ENCODE results near the gene LRRFIP2.
"Not testable (repeated sequence)": the region's sequence is repeated elsewhere in the genome, so short reads cannot be mapped to it uniquely, and the experiment has no call there.

The LRRFIP2 gene

DNA sequence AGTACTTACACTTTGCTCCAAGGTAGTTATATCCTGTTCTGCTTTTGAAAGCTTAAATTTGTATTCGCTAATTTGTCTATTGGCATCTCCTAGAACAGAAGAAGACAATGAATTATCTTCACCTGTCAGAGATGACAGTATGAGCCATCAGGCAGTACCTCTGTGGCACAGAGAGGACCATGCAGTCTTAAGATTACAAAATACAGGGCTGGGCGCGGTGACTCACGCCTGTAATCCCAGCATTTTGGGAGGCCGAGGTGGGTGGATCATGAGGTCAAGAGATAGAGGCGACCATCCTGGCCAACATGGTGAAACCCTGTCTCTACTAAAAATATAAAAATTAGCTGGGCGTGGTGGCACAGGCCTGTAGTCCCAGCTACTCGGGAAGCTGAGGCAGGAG, 119.3 kb downstream of the LRRFIP2 start:
- FAIRE-seq, result not testable (repeated sequence)

DNA sequence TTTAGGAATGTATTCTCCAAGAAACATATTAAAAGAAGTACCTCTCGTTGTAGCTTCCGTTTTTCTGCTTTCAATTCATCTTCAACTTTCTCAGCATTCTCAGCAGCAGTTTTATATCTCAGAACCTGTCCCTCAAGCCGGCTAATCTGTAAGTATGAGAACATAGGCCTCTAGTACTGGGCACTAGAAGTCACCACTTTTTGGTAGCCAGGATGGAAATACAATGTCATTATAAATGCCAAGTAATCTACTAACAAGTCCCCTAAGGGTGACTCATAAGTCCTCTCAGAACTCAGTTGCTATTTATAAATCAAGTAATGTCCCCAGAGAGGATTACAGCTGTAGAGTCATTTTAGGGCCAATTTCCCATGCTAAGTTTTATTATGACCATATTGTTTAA, 120.0 kb downstream of the LRRFIP2 start:
- FAIRE-seq, result no peak

GRCh38 chr3:37053753-37054152, 120.6 kb downstream of the LRRFIP2 start:
- FAIRE-seq, result no peak

- no peak for FAIRE-seq
These were observed 121.0 kb downstream of the LRRFIP2 start for GRCh38 chr3:37053337-37053736.

DNA sequence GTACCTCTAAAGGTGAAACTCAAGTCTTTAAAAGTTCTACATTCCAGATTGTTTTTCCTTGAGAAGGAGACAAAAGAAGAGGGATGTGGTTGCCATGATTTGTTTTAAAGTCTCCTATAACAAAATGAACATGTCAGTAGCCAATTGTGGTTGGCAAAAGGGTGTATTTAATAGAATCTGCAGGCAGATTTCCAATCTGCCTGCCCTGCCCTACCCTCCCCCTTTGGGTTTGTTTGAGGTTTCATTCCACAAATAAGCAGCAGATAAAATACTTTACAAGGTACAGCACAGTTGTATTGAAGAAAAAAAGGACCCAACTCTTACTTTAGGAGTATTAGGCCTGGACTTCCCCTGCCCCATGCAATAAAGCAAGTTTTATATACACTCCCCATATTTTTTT, 121.5 kb downstream of the LRRFIP2 start:
- no peak for FAIRE-seq

GRCh38 chr3:37050282-37050681, 124.1 kb downstream of the LRRFIP2 start:
- FAIRE-seq, result no peak

GRCh38 chr3:37042712-37043111, 131.7 kb downstream of the LRRFIP2 start:
- FAIRE-seq, result not testable (repeated sequence)

- FAIRE-seq, result no peak
These were observed 132.7 kb downstream of the LRRFIP2 start for GRCh38 chr3:37041546-37042195.

DNA sequence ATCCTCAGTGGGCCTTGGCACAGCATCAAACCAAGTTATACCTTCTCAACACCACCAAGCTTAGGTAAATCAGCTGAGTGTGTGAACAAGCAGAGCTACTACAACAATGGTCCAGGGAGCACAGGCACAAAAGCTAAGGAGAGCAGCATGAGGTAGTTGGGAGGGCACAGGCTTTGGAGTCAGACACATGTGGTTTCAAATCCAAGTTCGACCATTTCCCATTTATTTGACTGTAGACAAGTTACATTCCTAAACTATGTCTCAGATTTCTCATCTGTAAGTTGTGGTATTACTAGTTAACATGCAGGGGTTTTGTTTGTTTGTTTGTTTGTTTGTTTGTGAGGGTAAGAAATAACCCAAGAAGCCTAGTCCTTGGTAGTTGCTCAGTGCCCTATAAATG, 134.2 kb downstream of the LRRFIP2 start:
- no peak for FAIRE-seq

GRCh38 chr3:37039161-37039846, 135.1 kb downstream of the LRRFIP2 start:
- FAIRE-seq, result no peak

DNA sequence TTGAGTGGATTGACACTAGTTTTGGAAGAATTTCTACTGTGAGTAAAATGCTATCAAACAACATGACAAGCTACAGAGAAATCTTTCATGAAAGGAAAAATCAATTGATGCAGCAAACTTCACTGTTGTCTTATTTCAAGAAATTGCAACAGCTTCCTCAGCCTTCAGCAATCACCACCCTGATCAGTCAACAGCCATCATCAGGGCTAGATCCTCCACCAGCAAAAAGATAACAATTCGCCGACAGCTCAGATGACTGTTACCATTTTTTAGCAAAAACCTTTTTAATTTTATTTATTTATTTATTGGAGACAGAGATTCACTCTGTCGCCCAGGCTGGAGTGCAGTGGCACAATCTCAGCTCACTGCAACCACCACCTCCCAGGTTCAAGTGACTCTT, 137.0 kb downstream of the LRRFIP2 start:
- no peak for FAIRE-seq

GRCh38 chr3:37032961-37033360, 141.4 kb downstream of the LRRFIP2 start:
- FAIRE-seq, result no peak

DNA sequence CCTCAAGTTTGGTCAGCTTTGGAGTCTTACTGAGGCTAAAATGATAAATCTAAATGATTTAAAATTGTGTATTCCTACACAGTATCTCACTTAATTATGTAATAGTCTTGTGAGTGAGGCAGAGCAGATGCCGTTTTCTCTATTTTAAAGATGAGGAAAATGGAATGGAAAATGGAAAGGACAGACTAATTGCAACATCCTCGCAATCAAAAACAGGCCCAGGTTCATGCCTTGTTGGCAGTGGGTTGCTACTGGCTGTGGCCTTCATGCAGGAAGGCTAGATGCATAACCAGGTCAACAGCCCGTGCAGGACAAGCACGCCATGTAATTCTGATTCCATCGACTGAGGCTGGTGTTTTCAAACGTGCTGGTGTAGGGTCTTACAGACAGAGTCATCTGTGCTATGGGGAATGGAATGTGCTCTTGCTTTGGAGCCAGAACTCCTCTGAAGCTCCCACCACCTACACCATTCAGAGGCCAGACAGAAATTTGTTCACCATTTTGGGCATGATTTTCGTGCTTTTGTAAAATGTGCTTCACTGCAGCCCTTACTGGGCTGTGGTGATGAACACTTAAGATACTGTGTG, 143.2 kb downstream of the LRRFIP2 start:
- FAIRE-seq, result no peak

DNA sequence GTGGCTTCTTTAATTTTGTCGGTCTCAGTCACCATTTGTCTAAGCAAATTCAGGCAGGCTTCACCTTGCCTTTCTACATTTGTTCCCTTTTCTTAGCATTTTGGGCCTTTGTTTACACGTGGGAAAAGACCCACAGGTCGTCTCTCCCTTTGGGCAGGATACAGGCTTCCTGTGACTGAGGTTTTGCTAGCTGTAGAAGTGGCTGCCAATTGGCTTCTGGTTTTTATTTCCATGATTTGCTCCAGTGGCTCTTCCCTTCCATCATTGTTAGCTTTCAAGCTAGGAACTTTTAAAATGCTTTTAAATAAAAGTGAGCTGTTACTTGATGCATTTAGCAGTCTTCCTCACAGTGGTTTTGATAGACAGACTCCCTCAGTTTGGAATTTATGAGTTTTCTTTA, 143.8 kb downstream of the LRRFIP2 start:
- FAIRE-seq, result no peak

DNA sequence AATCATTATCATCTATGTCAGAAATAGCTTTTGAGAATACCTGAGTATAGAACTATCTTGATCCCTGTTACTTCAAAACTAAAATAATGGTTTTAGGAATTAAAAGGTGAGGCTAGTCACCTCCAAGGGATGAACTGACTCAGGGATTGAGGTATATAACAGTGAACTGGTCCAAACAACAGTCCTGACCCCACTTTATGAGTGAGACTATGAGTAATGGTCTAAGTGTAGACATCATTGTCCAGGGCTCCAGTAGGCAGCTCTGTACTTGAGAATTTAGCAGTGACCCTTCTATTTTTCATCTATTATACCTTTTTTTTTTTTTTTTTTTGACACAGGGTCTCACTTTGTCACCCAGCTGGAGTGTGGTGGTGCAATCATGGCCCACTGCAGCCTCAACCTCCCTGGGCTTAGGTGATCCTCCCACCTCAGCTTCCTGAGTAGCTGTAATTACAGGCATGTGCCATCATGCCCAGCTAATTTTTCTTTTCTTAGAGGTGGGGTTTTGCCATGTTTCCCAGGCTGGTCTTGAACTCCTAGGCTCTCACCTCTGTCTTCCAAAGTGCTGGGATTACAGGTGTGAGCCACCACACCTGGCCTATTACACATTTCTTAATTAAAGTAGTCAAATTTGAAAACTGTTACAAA, 144.7 kb downstream of the LRRFIP2 start:
- FAIRE-seq, result no peak

DNA sequence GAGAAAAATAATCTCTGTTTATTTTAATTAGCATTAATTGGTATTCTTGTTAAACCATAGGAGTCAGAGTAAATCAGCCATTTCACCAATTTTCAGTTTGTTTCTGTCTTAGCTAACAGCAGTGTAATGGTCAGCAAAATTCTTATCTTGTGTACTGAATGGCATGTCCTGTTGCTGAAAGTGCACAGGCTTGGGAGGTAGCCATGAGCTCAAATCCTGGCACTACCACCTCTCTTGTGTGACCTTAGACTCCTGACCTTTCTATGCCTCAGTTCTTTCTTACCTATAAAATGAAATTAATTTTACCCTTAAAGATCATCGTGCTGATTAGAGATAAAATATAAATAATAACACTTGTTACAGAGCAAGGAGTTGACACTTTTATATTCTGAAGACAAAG, 145.3 kb downstream of the LRRFIP2 start:
- FAIRE-seq, result no peak

GRCh38 chr3:37028329-37028728, 146.1 kb downstream of the LRRFIP2 start:
- FAIRE-seq, result no peak

GRCh38 chr3:37026851-37027250, 147.5 kb downstream of the LRRFIP2 start:
- FAIRE-seq, result no peak

DNA sequence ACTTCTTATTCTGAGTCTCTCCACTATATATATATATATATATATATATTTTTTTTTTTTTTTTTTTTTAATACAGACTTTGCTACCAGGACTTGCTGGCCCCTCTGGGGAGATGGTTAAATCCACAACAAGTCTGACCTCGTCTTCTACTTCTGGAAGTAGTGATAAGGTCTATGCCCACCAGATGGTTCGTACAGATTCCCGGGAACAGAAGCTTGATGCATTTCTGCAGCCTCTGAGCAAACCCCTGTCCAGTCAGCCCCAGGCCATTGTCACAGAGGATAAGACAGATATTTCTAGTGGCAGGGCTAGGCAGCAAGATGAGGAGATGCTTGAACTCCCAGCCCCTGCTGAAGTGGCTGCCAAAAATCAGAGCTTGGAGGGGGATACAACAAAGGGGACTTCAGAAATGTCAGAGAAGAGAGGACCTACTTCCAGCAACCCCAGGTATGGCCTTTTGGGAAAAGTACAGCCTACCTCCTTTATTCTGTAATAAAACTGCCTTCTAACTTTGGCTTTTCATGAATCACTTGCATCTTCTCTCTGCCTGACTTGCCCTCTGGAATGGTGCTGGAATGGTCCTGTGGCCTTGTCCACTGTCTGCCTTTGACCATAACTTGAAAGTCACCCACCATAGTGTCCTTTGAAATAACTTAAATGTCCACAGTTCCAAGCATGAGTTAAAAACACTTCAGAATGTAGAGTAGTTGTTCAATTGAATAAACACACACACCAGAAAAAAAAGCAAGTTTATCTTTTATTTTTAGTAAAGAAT, 148.6 kb downstream of the LRRFIP2 start:
- no peak for FAIRE-seq

DNA sequence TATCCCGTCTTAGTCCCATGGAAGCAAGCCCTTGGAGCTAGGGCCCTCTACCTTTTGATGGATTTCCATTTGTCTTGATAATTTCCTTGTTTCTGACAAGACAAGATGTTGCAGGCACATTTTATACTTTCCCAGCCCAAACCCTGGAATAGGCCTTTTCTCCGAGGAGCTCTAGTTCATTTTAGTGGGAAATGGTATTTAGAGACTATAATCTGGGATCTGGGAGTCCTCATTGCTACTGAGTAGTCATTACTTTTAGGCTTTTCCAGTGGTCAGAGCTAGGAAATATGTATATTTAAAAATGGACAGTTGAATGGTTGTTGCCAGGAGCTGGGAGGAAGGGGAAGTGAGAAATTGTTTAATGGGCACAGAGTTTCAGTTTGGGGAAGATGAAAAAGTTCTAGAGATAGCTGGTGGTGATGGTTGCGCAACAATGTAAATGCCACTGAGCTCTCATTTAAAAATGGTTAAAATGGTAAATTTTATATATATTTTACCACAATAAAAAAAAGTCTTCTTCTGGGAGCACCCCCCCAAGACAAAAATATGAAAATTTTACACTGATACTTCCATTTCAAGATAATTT, 149.5 kb downstream of the LRRFIP2 start:
- FAIRE-seq, result no peak

DNA sequence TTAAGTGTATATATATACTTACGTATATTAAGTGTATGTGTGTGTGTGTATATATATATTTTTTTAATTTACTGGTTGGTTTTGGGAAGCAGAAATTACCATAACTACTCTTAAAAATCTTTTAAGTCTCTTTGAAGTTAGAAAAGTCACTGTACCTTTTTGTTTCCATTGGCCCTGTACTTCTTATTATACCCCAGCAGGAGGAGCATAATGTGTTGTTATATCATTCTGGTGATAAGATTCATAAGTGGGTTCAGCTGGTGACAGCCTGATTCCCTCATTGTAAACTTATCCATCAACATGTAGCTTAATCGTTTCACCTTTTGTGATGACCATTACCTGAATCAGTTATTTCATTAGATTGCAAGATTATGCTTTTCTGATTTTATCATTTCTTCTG, 150.3 kb downstream of the LRRFIP2 start:
- no peak for FAIRE-seq

DNA sequence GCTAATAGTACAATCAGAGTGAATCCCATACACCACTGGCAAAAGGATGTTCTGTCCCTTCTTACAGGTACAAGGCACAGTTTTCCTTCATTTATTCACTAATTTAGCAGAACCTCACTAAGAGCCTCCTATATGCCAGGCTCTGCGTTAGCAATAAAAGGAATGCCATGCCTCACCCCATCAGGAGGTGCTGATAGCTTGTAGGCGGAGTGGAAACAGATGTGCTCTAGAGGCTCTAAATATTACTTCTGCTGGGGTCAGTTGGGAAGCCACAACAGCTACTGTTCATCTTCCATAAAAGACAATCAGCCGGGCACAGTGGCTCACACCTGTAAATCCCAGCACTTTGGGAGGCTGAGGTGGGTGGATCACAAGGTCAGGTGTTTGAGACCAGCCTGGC, 156.7 kb downstream of the LRRFIP2 start:
- no peak for FAIRE-seq

DNA sequence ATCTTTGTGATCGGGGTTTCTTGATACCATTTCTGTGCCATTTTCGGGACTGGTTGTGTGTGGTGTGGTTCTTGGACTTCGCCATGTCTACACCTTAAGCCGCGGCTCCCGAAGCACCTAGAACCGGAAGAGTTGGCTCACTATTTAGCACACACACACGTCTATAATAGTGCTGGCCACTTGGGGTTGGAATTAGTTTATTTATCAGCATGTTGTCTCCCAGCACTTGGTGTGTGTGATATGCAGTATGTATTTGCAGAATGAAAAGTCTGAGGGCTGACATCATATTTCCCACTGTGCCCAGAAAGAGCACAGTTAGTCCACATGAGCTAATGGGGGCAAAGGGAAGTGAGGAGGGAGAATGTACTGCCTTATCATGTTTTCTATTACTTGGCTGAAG, 157.5 kb downstream of the LRRFIP2 start:
- FAIRE-seq, result no peak

Data from TTC549 (cell line).